WERI-Rb-1 (cell line): ENCODE measurements around the gene NBPF20.
"Not testable (repeated sequence)": the region's sequence is repeated elsewhere in the genome, so short reads cannot be mapped to it uniquely, and the experiment has no call there.

Experiments
- DNase-seq: peaks from one replicate; pipeline ENCODE4 v3.0.0-alpha.2; 2020
- H3K27ac ChIP-seq: fragments of 250-450 bp; sonication (Bioruptor Pico); 2 replicates; pipeline ENCODE4 v1.5.1; 2020; ENCODE audit warnings: mild to moderate bottlenecking, moderate library complexity
- H3K27me3 ChIP-seq: fragments of 250-450 bp; sonication (Bioruptor Pico); 2 replicates; pipeline ENCODE4 v1.5.1; 2021; ENCODE audit warnings: mild to moderate bottlenecking, low read depth, moderate library complexity; ENCODE audit not compliant: insufficient read depth, severe bottlenecking
- H3K36me3 ChIP-seq: fragments of 250-450 bp; sonication (Bioruptor Pico); 2 replicates; pipeline ENCODE4 v1.5.1; 2020; ENCODE audit warnings: mild to moderate bottlenecking, moderate library complexity
- H3K4me3 ChIP-seq: 2 replicates; pipeline ENCODE4 v1.5.1; 2011; ENCODE audit warnings: low read depth, mild to moderate bottlenecking, control low read depth, low read length
- H3K9me3 ChIP-seq: fragments of 250-450 bp; sonication (Bioruptor Pico); 2 replicates; pipeline ENCODE4 v1.5.1; 2021; ENCODE audit warnings: mild to moderate bottlenecking, moderate library complexity; ENCODE audit not compliant: severe bottlenecking
- TF ChIP-seq, protein P1 (sequence below): IDR thresholded peaks from 2 replicates; pipeline ENCODE4 v1.5.1; 2011; ENCODE audit warnings: low read depth, mild to moderate bottlenecking, control low read depth, inconsistent platforms, low read length

Gene NBPF20, protein sequence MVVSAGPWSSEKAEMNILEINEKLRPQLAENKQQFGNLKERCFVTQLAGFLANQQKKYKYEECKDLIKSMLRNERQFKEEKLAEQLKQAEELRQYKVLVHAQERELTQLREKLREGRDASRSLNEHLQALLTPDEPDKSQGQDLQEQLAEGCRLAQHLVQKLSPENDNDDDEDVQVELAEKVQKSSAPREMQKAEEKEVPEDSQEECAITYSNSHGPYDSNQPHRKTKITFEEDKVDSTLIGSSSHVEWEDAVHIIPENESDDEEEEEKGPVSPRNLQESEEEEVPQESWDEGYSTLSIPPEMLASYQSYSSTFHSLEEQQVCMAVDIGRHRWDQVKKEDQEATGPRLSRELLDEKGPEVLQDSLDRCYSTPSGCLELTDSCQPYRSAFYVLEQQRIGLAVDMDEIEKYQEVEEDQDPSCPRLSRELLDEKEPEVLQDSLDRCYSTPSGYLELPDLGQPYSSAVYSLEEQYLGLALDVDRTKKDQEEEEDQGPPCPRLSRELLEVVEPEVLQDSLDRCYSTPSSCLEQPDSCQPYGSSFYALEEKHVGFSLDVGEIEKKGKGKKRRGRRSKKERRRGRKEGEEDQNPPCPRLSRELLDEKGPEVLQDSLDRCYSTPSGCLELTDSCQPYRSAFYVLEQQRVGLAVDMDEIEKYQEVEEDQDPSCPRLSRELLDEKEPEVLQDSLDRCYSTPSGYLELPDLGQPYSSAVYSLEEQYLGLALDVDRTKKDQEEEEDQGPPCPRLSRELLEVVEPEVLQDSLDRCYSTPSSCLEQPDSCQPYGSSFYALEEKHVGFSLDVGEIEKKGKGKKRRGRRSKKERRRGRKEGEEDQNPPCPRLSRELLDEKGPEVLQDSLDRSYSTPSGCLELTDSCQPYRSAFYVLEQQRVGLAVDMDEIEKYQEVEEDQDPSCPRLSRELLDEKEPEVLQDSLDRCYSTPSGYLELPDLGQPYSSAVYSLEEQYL (N-terminal part only)

DNA sequence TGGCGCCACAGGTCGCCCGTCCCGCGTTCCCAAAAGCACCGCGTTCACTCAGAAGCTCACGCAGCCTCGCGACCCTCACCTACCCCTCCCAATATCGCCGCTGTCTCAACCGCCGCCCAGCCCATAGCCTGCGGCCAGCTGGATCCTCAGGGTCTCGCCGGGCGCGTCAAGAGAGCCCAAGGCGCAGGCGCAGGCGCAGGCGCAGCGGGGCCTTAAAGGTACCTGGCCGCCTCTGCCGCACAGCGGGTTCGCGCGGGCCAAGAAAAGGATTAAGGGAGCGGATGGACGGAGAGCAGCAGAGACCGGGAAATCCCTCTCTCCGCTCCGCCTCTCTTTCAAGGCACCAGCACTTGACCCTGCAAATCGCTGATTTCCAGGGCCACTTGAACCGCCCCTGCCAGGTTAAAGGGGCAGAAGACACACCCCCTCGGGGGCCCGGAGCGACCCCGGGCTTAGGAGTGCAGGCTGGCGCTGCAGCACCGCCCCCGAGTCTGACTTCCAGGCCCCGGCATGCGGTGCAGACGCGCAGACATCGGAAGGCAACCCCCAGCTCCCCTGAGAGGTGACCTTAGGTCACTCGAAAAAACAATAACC, at the start of gene NBPF20:
NBPF20 (minus strand) TSS at position 168 of the 594 bp plus-strand sequence. CDS start 20,331 bp downstream, outside the sequence.
- peak; percentile 100 for DNase-seq
- TF ChIP-seq, protein P1, sequence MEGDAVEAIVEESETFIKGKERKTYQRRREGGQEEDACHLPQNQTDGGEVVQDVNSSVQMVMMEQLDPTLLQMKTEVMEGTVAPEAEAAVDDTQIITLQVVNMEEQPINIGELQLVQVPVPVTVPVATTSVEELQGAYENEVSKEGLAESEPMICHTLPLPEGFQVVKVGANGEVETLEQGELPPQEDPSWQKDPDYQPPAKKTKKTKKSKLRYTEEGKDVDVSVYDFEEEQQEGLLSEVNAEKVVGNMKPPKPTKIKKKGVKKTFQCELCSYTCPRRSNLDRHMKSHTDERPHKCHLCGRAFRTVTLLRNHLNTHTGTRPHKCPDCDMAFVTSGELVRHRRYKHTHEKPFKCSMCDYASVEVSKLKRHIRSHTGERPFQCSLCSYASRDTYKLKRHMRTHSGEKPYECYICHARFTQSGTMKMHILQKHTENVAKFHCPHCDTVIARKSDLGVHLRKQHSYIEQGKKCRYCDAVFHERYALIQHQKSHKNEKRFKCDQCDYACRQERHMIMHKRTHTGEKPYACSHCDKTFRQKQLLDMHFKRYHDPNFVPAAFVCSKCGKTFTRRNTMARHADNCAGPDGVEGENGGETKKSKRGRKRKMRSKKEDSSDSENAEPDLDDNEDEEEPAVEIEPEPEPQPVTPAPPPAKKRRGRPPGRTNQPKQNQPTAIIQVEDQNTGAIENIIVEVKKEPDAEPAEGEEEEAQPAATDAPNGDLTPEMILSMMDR: 0 out of 2 replicates have a peak, but pooled peaks have one; percentile 9
- H3K27ac ChIP-seq: peak within 1 kb of the TSS; percentile 90
- peaks cover 22% of the 10 kb centered on the region for H3K9me3 ChIP-seq
- no peaks in the 10 kb centered on the region for H3K27me3 ChIP-seq
- peak within 1 kb of the TSS; percentile 65 for H3K4me3 ChIP-seq
- H3K36me3 ChIP-seq: no peaks in the 10 kb centered on the region

DNA sequence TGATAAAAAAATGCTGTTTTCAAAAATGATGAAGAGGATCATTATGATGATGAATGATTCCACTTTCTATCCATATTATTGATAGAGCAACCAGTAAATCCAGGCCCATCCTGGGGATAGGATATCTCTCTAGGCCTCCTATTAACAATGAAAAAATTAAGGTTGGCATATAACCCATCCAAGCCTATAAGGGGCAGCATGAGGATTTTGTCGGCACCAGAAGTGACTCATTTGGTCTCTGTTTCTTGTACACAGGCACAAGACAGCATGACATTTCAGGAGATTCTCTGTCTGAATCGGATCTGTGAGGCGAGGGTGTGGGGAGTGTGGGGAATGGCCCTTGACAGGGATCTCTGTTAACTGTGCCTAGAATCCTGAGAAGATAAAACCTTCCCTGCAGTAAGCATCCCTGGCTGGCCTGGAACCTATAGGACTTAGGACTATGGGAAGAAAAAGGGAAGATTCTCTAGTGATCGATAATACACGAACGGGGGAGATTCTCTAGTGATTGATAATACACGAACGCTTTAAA, 49.5 kb upstream of the NBPF20 start:
- not testable (repeated sequence) for H3K9me3 ChIP-seq, H3K27ac ChIP-seq, DNase-seq, H3K27me3 ChIP-seq, H3K36me3 ChIP-seq, H3K4me3 ChIP-seq

DNA sequence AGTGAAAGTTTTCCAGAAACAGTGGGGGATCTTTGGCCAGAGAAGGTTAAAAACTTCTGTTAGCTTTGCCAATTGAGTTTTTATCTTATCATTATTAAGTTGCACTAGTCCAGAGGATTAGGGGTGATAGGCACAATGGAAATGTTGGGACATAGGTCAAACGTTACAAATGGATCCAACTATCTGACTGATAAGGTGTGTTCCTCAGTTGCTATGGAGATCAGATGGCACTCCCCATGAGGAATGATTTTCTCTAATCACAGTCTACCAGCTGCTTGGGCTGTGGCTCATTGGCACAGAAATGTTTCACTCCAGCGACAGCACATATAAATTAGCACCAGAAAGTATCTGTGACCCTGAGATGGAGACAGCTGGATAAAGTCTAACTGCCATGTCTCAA, 47.3 kb upstream of the NBPF20 start:
- not testable (repeated sequence) for H3K9me3 ChIP-seq, DNase-seq, H3K27me3 ChIP-seq, H3K36me3 ChIP-seq, H3K27ac ChIP-seq, H3K4me3 ChIP-seq

DNA sequence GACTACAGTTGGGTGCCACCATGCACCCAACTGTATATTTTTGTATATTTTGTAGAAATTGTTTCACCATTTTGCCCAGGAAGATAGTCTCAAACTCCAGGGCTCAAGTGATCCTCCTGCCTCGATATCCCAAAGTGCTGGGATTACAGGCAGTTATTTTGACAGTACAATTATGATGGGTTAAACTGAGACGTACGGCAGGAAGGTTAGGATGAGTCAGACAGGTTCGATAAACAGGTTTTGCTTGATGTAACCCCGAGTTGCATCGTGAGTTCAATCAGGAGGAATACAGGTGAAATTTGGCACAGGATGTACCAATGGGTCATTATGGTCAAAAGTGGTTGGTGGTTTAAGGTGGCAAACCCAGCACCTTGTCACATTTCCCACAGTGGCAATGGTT, 46.0 kb upstream of the NBPF20 start:
- H3K36me3 ChIP-seq, DNase-seq, H3K9me3 ChIP-seq, H3K27me3 ChIP-seq, H3K4me3 ChIP-seq, H3K27ac ChIP-seq: not testable (repeated sequence)

DNA sequence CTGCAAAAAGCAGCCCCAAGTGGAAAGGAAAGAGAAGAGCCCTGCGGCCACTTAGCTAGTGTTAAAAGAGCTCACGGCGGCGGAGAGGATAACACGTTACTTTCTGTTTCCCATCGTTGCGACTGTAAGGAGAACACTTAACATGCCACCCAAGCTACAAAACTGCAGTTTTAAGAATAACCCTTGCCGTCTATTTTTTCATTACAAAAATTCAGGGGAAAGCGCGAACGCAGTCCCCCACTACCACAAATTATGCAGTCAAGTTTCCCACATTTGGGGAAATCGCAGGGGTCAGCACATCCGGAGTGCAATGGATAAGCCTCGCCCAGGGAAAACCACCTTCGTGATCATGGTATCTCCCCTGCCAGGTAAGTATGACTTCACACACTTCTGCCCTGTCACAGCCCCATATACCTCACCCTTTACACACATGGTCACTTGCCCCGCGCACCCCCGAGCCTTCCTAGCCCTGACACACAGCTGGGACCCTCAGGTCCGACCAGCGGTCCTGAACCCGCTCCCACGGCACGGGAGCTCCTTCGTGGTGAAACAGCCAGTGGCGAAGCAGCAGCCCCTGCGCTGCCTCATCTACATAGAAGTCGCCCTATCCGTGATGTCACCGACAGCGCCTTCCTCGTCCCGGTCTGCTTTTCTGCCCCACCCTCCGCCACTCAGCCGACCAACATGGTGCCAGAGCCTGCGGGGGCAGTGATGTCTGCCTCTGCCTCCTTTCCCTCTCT, 40.2 kb upstream of the NBPF20 start:
- H3K36me3 ChIP-seq, H3K9me3 ChIP-seq, H3K27ac ChIP-seq, H3K27me3 ChIP-seq: not testable (repeated sequence)
- DNase-seq: peak; percentile 64
- H3K4me3 ChIP-seq: peak overlapping the region; percentile 11

DNA sequence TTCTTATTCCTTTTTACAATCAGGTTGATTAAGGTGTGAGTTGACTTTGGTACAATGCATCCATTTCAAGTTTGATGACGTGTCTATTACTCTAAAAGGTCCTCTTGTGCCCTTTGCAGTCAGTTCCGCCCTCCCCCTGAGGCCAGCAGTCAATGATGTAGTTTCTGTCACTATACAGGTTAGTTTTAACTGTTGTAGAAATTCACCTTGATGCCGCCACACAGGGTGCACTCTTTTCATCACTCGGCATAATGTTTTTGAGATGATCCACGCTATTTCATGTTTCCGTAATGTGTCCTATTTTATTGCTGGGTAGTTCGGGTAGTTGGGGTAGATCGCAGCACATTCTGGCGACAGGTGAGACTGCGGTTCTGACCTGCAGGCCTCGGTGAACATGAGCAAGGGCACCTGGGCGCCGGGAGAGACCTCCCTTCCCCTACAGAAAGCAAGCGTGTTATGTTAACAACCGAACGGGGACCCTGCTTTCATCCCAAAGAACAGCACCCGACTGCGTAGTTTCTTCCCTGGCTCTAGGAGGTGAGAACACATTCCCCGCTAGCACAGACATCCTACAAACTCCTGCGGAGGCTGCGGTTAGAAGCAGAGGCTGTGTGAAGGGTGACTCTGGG, 39.4 kb upstream of the NBPF20 start:
- not testable (repeated sequence) for DNase-seq, H3K9me3 ChIP-seq, H3K36me3 ChIP-seq, H3K27ac ChIP-seq, H3K27me3 ChIP-seq
- H3K4me3 ChIP-seq: peak overlapping the region; percentile 11

DNA sequence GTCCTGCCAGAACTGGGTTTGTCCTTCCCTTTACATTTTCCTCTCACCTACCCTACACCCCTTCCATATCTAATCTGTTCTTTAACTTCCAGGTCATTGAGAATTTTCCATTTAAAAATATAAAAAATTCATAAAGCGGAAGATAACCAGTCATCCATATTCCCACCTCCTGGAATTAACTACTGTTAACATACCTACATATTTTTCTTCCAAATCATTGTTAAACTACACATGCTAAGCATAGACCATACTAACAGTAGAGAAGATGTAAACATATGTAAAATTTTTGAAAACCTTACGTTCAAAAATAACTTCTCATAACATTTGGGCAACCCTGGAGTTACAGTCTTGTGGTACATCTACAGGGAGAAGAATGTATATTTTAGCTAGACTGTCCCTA, 38.6 kb upstream of the NBPF20 start:
- H3K36me3 ChIP-seq, H3K4me3 ChIP-seq, DNase-seq, H3K27me3 ChIP-seq, H3K27ac ChIP-seq, H3K9me3 ChIP-seq: not testable (repeated sequence)

DNA sequence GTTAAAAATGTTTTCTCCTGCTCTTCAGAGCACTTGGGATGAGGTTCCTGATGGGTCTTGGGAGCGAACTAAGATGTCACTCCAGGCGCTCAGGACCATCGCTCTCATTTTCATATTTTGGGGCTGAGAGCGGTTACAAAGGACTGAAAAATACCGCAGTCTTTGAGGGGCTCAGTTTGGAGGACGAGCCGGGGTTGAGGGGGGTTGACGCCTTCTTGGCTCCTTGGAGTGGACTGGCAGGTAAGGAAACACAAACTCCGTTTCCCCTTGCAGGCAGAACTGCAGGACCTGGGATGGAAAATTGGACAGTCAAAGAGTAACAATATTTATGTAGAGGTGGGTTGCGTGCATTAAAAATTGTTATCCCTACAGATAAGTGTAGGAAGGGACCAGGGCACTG, 35.3 kb upstream of the NBPF20 start:
- not testable (repeated sequence) for H3K9me3 ChIP-seq, H3K4me3 ChIP-seq, H3K27ac ChIP-seq, H3K36me3 ChIP-seq, DNase-seq, H3K27me3 ChIP-seq

DNA sequence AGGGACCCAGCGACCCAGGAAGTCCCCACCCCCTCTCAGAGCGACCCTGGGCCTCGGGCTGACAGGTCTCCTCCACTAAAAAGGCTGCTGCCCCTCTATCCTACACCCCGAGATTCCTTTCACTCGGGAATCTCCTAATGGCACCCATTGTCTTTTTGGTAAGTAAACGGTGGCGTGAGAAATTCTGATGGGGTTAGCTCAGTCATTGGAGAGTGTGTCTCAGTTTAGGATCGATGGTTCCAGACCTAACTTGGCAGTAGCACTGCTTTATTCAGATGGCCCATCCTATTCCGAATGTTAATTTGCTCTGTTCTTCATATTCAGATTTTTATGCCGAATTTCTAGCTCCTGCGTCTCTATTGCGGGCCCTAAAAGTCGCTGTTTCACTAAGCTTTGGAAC, 34.6 kb upstream of the NBPF20 start:
- H3K9me3 ChIP-seq, H3K4me3 ChIP-seq, H3K36me3 ChIP-seq, H3K27ac ChIP-seq, DNase-seq, H3K27me3 ChIP-seq: not testable (repeated sequence)

DNA sequence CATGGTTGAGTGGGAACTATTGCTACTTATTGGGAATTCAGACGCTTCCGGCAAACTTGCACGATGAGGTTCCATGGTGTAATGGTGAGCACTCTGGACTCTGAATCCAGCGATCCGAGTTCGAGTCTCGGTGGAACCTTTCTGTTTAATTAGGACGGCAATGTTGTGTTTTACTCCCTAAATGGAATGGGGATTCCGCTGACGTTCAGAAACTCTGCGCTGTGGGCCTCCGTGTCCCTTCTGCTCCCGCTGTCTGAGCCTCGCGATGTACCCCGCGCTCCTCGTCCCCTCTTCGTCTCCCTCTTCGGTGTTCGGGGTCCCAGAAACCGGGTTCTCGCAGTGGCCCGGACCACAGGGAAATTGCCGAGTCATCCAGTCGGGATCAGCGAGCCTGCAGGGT, 34.2 kb upstream of the NBPF20 start:
- DNase-seq, H3K27ac ChIP-seq, H3K4me3 ChIP-seq, H3K27me3 ChIP-seq, H3K36me3 ChIP-seq, H3K9me3 ChIP-seq: not testable (repeated sequence)

DNA sequence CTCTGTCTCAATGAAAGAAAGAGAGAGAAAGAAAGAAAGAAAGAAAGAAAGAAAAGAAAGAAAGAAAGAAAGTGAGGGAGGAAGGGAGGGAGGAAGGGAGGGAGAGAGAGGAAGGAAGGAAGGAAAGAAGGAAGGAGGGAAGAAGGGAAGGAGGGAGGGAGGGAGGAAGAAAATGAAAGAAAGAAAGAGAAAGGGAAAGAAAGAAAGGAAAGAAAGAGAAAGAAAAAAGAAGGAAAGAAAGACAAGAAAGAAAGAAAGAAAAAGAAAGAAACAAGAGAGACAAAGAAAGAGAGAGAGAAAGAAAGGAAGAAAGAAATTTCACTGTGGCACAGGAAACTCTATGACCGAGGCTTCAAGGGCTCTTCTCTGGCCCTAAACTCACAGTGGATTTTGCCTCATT, 33.7 kb upstream of the NBPF20 start:
- not testable (repeated sequence) for H3K4me3 ChIP-seq, H3K27ac ChIP-seq, H3K27me3 ChIP-seq, H3K9me3 ChIP-seq, H3K36me3 ChIP-seq, DNase-seq

DNA sequence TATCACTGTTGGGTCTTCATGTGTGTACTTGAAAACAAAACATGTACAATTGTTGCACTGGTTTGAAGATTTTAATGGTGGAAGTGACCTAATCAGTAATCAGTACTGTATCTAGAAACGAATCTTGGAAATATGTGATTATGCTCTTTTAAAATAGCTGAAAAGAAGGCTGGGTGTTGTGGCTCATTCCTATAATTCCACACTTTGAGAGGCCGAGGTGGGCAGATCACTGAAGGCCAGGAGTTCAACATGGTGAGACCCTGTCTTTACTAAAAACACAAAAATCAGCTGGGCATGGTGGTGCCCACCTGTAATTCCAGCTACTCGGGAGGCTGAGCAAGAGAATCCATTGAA, 29.4 kb upstream of the NBPF20 start:
- not testable (repeated sequence) for H3K4me3 ChIP-seq, H3K27me3 ChIP-seq, DNase-seq, H3K36me3 ChIP-seq, H3K9me3 ChIP-seq, H3K27ac ChIP-seq
